ENCODE measurements around the gene SRCIN1.
"Not testable (repeated sequence)": the region's sequence is repeated elsewhere in the genome, so short reads cannot be mapped to it uniquely, and the experiment has no call there.

Gene SRCIN1

GRCh38 chr17:38605841-38606645, at the start of gene SRCIN1:
TSS of gene SRCIN1 (minus strand) at chr17:38605952. CDS start at chr17:38605705, 247 bp downstream.
- DNase-seq (ENCODE audit: low read depth): peak; percentile 33

- DNase-seq (ENCODE audit: low read depth): no peak
Measured at GRCh38 chr17:38654411-38655398, 49.0 kb upstream of the SRCIN1 start.

- no peak for DNase-seq (ENCODE audit: low read depth)
Measured at GRCh38 chr17:38653679-38654078, 47.9 kb upstream of the SRCIN1 start.

GRCh38 chr17:38653230-38653629, 47.5 kb upstream of the SRCIN1 start:
- no peak for DNase-seq (ENCODE audit: low read depth)

- not testable (repeated sequence) for DNase-seq (ENCODE audit: low read depth)
Measured at GRCh38 chr17:38650653-38651173, 45.0 kb upstream of the SRCIN1 start.

- DNase-seq (ENCODE audit: low read depth): no peak
Measured at GRCh38 chr17:38637951-38638350, 32.2 kb upstream of the SRCIN1 start.

- DNase-seq (ENCODE audit: low read depth): no peak
Measured at GRCh38 chr17:38636054-38636453, 30.3 kb upstream of the SRCIN1 start.

GRCh38 chr17:38632334-38632733, 26.6 kb upstream of the SRCIN1 start:
- DNase-seq (ENCODE audit: low read depth): no peak

GRCh38 chr17:38628441-38628840, 22.7 kb upstream of the SRCIN1 start:
- no peak for DNase-seq (ENCODE audit: low read depth)

GRCh38 chr17:38627957-38628356, 22.2 kb upstream of the SRCIN1 start:
- DNase-seq (ENCODE audit: low read depth): no peak

GRCh38 chr17:38626606-38627226, 21.0 kb upstream of the SRCIN1 start:
- not testable (repeated sequence) for DNase-seq (ENCODE audit: low read depth)

- DNase-seq (ENCODE audit: low read depth): no peak
Measured at GRCh38 chr17:38625482-38625881, 19.7 kb upstream of the SRCIN1 start.

- DNase-seq (ENCODE audit: low read depth): not testable (repeated sequence)
Measured at GRCh38 chr17:38624782-38625355, 19.1 kb upstream of the SRCIN1 start.

- DNase-seq (ENCODE audit: low read depth): no peak
Measured at GRCh38 chr17:38621538-38621937, 15.8 kb upstream of the SRCIN1 start.

GRCh38 chr17:38620551-38621277, 15.0 kb upstream of the SRCIN1 start:
- DNase-seq (ENCODE audit: low read depth): no peak

- DNase-seq (ENCODE audit: low read depth): no peak
Measured at GRCh38 chr17:38619937-38620550, 14.3 kb upstream of the SRCIN1 start.

GRCh38 chr17:38619451-38619795, 13.7 kb upstream of the SRCIN1 start:
- DNase-seq (ENCODE audit: low read depth): no peak

- DNase-seq (ENCODE audit: low read depth): no peak
Measured at GRCh38 chr17:38617967-38618760, 12.4 kb upstream of the SRCIN1 start.

GRCh38 chr17:38617074-38617860, 11.5 kb upstream of the SRCIN1 start:
- DNase-seq (ENCODE audit: low read depth): no peak
